Esophagus squamous epithelium (tissue), 4 donors: ENCODE results near the gene FOXP4.

Experiments used
- POLR2A ChIP-seq, 4 donors: fragments of 450-650 bp; IDR thresholded peaks; one replicate each; pipeline ENCODE4 v1.6.1; 2017; ENCODE audit warnings: antibody characterized with exemption in 4 of 4, mild to moderate bottlenecking in 4 of 4, moderate library complexity in 3 of 4
- TF ChIP-seq, protein P1 (sequence below), 6 experiments: fragments of 450-650 bp in 4 of 6; fragments of 200-600 bp in 2 of 6; sonication (generic) in 2 of 6; IDR thresholded peaks; one replicate each; pipeline ENCODE4 v1.5.1; 2016 to 2019; ENCODE audit warnings: antibody characterized with exemption in 6 of 6, mild to moderate bottlenecking in 4 of 6, moderate library complexity in 4 of 6

DNA sequence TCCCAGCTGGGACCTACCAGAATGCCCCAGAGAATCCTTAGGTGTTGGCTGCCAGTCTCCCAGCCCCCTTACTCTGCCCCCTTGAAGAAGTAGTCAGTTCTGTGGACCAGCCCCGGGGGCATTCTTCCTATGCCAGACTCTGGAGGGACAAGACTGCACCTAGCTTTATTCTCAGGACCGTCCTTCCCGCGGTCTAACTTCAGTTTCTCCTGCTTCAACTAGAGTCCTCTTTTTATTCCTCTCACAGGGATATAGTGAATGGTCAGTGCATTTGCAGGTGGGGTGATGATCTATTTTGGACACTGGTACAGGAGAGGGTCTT is 56.2 kb downstream of the FOXP4 start:
- no peak for TF ChIP-seq POLR2A (IDR thresholded peaks at IDR 0.05)
- TF ChIP-seq, protein P1, sequence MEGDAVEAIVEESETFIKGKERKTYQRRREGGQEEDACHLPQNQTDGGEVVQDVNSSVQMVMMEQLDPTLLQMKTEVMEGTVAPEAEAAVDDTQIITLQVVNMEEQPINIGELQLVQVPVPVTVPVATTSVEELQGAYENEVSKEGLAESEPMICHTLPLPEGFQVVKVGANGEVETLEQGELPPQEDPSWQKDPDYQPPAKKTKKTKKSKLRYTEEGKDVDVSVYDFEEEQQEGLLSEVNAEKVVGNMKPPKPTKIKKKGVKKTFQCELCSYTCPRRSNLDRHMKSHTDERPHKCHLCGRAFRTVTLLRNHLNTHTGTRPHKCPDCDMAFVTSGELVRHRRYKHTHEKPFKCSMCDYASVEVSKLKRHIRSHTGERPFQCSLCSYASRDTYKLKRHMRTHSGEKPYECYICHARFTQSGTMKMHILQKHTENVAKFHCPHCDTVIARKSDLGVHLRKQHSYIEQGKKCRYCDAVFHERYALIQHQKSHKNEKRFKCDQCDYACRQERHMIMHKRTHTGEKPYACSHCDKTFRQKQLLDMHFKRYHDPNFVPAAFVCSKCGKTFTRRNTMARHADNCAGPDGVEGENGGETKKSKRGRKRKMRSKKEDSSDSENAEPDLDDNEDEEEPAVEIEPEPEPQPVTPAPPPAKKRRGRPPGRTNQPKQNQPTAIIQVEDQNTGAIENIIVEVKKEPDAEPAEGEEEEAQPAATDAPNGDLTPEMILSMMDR (IDR thresholded peaks at IDR 0.05): no peak
